Liver (tissue), 9 donors: ENCODE measurements around the gene CACNG3. TPM values are rescaled to one million over a fixed set of nuclear protein-coding genes. Genes with fewer than 3 reads are reported as not detected.

Experiments
- DNase-seq: peaks from one replicate; pipeline ENCODE4 v3.0.0-alpha.2; 2017; ENCODE audit warnings: low spot score
- H3K27ac ChIP-seq, 2 donors: one replicate each; pipeline ENCODE4 v1.7.0; 2013; ENCODE audit warnings: inconsistent platforms in 2 of 2, low read length in 2 of 2, control low read depth in 1 of 2, low read depth in 1 of 2, mild to moderate bottlenecking in 1 of 2
- H3K27me3 ChIP-seq, 4 donors: one replicate each; pipeline versions ENCODE4 v1.6.1 to v1.7.0; 2013; ENCODE audit warnings: low read length in 3 of 4, inconsistent platforms in 1 of 4, mild to moderate bottlenecking in 1 of 4, moderate library complexity in 1 of 4; ENCODE audit not compliant: control insufficient read depth in 4 of 4, insufficient read depth in 4 of 4
- H3K36me3 ChIP-seq, 4 donors: one replicate each; pipeline versions ENCODE4 v1.6.1 to v1.7.0; 2013; ENCODE audit warnings: low read length in 3 of 4, mild to moderate bottlenecking in 3 of 4, low read depth in 1 of 4, moderate library complexity in 1 of 4; ENCODE audit not compliant: control insufficient read depth in 4 of 4, insufficient read depth in 3 of 4
- H3K4me1 ChIP-seq, 4 donors: one replicate each; pipeline versions ENCODE4 v1.6.1 to v1.7.0; 2013; ENCODE audit warnings: low read length in 3 of 4, mild to moderate bottlenecking in 3 of 4, moderate library complexity in 1 of 4; ENCODE audit not compliant: control insufficient read depth in 4 of 4, insufficient read depth in 4 of 4
- H3K4me3 ChIP-seq, 3 donors: one replicate each; pipeline versions ENCODE4 v1.6.1 to v1.7.0; 2013; ENCODE audit warnings: low read length in 3 of 3, control low read depth in 1 of 3, low read depth in 1 of 3, mild to moderate bottlenecking in 1 of 3
- H3K9ac ChIP-seq, 2 donors: one replicate each; pipeline ENCODE4 v1.7.0; 2013; ENCODE audit warnings: low read length in 2 of 2, mild to moderate bottlenecking in 2 of 2, moderate library complexity in 2 of 2, control low read depth in 1 of 2, low read depth in 1 of 2
- H3K9me3 ChIP-seq, 4 donors: one replicate each; pipeline versions ENCODE4 v1.6.1 to v1.7.0; 2013; ENCODE audit warnings: low read length in 3 of 4; ENCODE audit not compliant: control insufficient read depth in 4 of 4
- EGR1 ChIP-seq, 2 donors: IDR thresholded peaks; 2 replicates each; pipeline ENCODE4 v1.6.1; 2016 to 2018; ENCODE audit warnings: antibody characterized with exemption in 2 of 2, low read depth in 2 of 2
- FOXA2 ChIP-seq: IDR thresholded peaks from 2 replicates; pipeline ENCODE4 v1.6.1; 2016; ENCODE audit warnings: antibody characterized with exemption
- GABPA ChIP-seq, 2 donors: IDR thresholded peaks in 1 of 2; conservative IDR thresholded peaks in 1 of 2; 2 replicates each; pipeline ENCODE4 v1.6.1; 2016; ENCODE audit warnings: antibody characterized with exemption in 2 of 2, mild to moderate bottlenecking in 1 of 2, moderate library complexity in 1 of 2
- JUND ChIP-seq, 2 donors: IDR thresholded peaks; 2 replicates each; pipeline ENCODE4 v1.6.1; 2016; ENCODE audit warnings: antibody characterized with exemption in 2 of 2
- NR2F2 ChIP-seq: IDR thresholded peaks from 2 replicates; pipeline ENCODE4 v1.6.1; 2016; ENCODE audit warnings: antibody characterized with exemption
- RXRA ChIP-seq, 2 donors: IDR thresholded peaks; 2 replicates each; pipeline ENCODE4 v1.6.1; 2017 to 2018; ENCODE audit warnings: antibody characterized with exemption in 2 of 2, mild to moderate bottlenecking in 1 of 2
- SP1 ChIP-seq: IDR thresholded peaks from 2 replicates; pipeline ENCODE4 v1.6.1; 2018; ENCODE audit warnings: antibody characterized with exemption, mild to moderate bottlenecking
- YY1 ChIP-seq: IDR thresholded peaks from 2 replicates; pipeline ENCODE4 v1.6.1; 2016; ENCODE audit warnings: antibody characterized with exemption, mild to moderate bottlenecking
- WGBS: extraction: QIAGEN DNeasy Blood & Tissue Kit; methylation state at CpG from one replicate; pipeline ENCODE4 v1.1.7; 2013; 5-methylcytosine and 5-hydroxymethylcytosine counted together
- polyA plus RNA-seq, 2 donors: library from polyadenylated mRNA; stranded (reverse) in 1 of 2; unstranded in 1 of 2; fragments of 200-250 nt in 1 of 2; fragments of >200 nt in 1 of 2; fragmentation: Nextera tagmentation in 1 of 2; extraction: Ambion mirVana in 1 of 2; gene quantifications; one replicate each; pipeline versions ENCODE4 v1.2.1 to v1.2.3, GENCODE V29; 2013 to 2015
- total RNA-seq, 2 donors: library from RNA; depleted of rRNA; stranded (reverse); fragments of >200 nt; gene quantifications; one replicate each; pipeline ENCODE4 v1.2.3, GENCODE V29; 2014
- TF ChIP-seq, protein P1 (sequence below): IDR thresholded peaks from 2 replicates; pipeline ENCODE4 v1.6.1; 2016; ENCODE audit warnings: antibody characterized with exemption
- TF ChIP-seq, protein P2 (sequence below): IDR thresholded peaks from 2 replicates; pipeline ENCODE4 v1.6.1; 2016; ENCODE audit warnings: antibody characterized with exemption
- TF ChIP-seq, protein P3 (sequence below): IDR thresholded peaks from 2 replicates; pipeline ENCODE4 v1.6.1; 2016; ENCODE audit warnings: antibody characterized with exemption
- donor health status: healthy.
- donor health status: healthy.
- donor health status: healthy.
- donor health status: healthy.
- donor health status: healthy.

Gene CACNG3
- total and polyA plus RNA-seq, 4 donors, result not detected

DNA sequence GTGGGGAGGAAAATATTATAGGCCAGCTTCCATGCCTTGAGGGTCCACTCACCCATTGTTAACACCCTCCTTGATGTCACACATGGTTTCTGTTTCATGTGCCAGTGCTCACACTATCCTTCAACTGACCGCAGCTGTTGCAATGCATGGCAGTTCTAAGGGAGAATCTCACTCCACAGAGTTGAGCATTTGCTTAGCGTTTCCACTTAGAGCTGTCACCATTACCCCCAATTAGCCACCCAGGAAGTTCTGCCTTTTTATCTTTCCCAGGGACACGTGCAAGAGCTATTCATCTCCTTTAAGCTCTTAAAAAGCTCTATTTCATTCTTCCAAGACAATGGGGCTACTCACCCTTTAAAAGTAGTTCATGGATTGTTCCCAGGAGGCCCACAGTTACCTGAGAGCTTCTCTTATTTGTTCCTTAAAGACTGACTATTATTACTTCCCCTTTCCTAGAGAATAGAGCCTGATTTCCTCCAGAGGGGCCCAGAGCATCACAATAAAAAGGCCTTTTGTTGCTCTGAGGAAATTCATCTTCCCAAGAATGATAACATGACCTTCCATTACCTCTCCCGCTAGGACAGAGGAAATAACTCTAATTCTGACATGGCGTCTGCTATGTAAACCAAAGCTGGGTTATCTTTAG is 126.8 kb downstream of the CACNG3 start:
- Histone ChIP-seq H3K4me3 (no peak overlapping the region), H3K36me3 (no peaks in the 10 kb centered on the region), H3K9ac (no peak overlapping the region), H3K27me3 (no peaks in the 10 kb centered on the region), H3K9me3 (peaks cover 4 to 12% (median 7%) of the 10 kb centered on the region in 4 donors), H3K27ac (no peak overlapping the region), H3K4me1 (no peaks in the 10 kb centered on the region)
- TF ChIP-seq, protein P1, sequence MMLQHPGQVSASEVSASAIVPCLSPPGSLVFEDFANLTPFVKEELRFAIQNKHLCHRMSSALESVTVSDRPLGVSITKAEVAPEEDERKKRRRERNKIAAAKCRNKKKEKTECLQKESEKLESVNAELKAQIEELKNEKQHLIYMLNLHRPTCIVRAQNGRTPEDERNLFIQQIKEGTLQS, result no peak
- TF ChIP-seq NR2F2, result no peak
- TF ChIP-seq FOXA2, result no peak
- TF ChIP-seq, protein P2, sequence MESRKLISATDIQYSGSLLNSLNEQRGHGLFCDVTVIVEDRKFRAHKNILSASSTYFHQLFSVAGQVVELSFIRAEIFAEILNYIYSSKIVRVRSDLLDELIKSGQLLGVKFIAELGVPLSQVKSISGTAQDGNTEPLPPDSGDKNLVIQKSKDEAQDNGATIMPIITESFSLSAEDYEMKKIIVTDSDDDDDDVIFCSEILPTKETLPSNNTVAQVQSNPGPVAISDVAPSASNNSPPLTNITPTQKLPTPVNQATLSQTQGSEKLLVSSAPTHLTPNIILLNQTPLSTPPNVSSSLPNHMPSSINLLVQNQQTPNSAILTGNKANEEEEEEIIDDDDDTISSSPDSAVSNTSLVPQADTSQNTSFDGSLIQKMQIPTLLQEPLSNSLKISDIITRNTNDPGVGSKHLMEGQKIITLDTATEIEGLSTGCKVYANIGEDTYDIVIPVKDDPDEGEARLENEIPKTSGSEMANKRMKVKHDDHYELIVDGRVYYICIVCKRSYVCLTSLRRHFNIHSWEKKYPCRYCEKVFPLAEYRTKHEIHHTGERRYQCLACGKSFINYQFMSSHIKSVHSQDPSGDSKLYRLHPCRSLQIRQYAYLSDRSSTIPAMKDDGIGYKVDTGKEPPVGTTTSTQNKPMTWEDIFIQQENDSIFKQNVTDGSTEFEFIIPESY, result no peak
- no peak for TF ChIP-seq RXRA (IDR thresholded peaks at IDR 0.05)
- TF ChIP-seq JUND (IDR thresholded peaks at IDR 0.05), result no peak
- 26% methylated on average over 5 of the region's 5 CpGs for WGBS
- no peak for DNase-seq

DNA sequence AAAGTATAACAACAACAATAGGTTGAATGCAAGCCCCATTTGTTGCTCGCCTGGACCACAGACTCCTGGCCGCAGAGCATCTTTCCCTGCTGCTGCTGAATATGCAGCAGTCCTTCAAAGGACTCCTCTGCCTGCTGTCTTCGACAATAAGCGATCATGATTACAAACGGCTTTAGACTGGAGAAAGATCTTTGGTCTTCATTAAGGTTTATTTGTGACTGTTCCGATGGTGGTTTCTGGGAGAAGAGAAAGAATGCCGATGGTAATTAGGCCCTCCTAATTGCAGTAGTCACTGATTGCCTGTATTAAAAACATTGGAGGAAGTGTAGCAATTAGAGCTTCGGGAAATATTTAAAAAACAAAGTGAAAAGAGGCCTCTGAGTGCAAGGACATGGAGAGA is 138.2 kb downstream of the CACNG3 start:
- no peak for DNase-seq
- Histone ChIP-seq H3K4me1 (no peaks in the 10 kb centered on the region), H3K27me3 (peaks cover 0 to 4% (median 0%) of the 10 kb centered on the region in 4 donors), H3K9me3 (no peaks in the 10 kb centered on the region), H3K4me3 (no peak overlapping the region), H3K9ac (no peak overlapping the region), H3K27ac (no peak overlapping the region), H3K36me3 (no peaks in the 10 kb centered on the region)
- TF ChIP-seq EGR1 (IDR thresholded peaks at IDR 0.05; ENCODE audit: low read depth in 2 of 2), result no peak
- TF ChIP-seq JUND (IDR thresholded peaks at IDR 0.05), result no peak
- TF ChIP-seq, protein P3, sequence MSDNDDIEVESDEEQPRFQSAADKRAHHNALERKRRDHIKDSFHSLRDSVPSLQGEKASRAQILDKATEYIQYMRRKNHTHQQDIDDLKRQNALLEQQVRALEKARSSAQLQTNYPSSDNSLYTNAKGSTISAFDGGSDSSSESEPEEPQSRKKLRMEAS, result no peak
- WGBS, result 76% methylated on average over 8 of the region's 8 CpGs

DNA sequence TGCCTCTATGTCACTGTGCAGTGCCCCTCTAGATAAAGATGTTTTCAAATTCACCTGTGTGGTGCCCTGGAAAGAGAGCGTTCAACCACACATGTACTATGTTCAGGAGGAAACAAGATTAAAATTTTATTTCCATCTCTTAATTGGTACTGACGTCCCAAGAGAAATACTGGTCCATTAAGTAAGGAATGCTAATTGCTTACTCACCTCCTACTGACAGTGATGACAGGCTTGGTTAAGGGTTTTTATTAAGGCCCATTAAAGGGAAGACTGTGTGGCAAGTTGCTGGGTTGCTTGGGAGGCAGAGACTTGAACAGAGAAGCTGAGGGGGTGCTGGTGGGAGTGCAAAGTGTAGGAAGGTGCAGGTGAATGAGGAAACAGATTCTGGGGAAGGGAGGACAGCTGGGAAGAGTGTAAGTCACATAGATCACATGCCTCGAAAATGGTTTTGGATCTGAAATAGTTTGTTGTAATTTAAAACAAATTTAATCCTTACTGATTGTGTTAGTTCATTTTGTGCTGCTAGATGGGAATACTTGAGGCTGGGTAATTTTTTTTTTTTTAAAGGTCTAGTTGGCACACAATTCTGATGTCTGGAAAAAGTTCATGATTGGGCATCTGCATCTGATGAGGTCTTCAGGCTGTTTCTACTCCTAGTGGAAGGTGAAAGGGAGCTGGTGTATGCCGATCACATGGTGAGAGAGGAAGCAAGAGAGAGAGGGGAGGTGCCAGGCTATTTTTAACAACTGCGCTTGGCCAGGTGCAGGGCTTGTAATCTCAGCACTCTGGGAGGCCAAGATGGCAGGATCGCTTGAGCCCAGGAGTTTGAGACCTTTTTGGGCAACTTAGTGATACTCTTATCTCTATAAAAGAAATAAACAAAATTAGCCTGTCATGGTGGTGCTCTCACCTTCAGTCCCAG is 140.5 kb downstream of the CACNG3 start:
- no peak overlapping the region for H3K9ac ChIP-seq
- TF ChIP-seq EGR1 (IDR thresholded peaks at IDR 0.05; ENCODE audit: low read depth in 2 of 2), result no peak
- TF ChIP-seq YY1, result no peak
- TF ChIP-seq JUND (IDR thresholded peaks at IDR 0.05), result no peak
- TF ChIP-seq SP1, result no peak
- TF ChIP-seq, protein P2, result no peak
- TF ChIP-seq, protein P1, result no peak
- TF ChIP-seq GABPA (IDR thresholded peaks at IDR 0.05 in 1 of 2, conservative IDR thresholded peaks at IDR 0.05 in 1 of 2), result no peak
- no peak overlapping the region for H3K4me3 ChIP-seq
- WGBS, result 55% methylated on average over 6 of the region's 6 CpGs
- no peaks in the 10 kb centered on the region for H3K36me3 ChIP-seq
- no peak overlapping the region for H3K27ac ChIP-seq
- H3K27me3 ChIP-seq, result peaks cover 0 to 4% (median 0%) of the 10 kb centered on the region in 4 donors
- no peak for DNase-seq
- peaks cover 0 to 1% (median 0%) of the 10 kb centered on the region in 4 donors for H3K9me3 ChIP-seq
- no peaks in the 10 kb centered on the region for H3K4me1 ChIP-seq
